Activated B cell treated with CpG ODN at 0.5 μM for 24 hours (primary cell): ENCODE data around the gene CTSF. TPM values are rescaled to one million over a fixed set of nuclear protein-coding genes. Genes with fewer than 3 reads are reported as not detected.

Source experiments
- ATAC-seq: fragments of 200-7000 bp; cut with Tn5 transposase; one replicate; pipeline ENCODE4 v1.10.0; 2021; ENCODE audit warnings: low read depth, mild to moderate bottlenecking, moderate library complexity
- CTCF ChIA-PET: fragments of 350-600 bp; sonication (Branson Sonifier 250); formaldehyde crosslinking; loops from one replicate; lab custom pipeline; 2021; ENCODE audit warnings: antibody characterized with exemption; lab: Charles Lee
- POLR2A ChIA-PET: fragments of 350-600 bp; sonication (Branson Sonifier 250); formaldehyde crosslinking; loops from one replicate; lab custom pipeline; 2021; ENCODE audit warnings: antibody characterized with exemption; lab: Charles Lee
- DNase-seq: peaks from one replicate; pipeline ENCODE4 v3.0.0; 2022
- H3K27ac Mint-ChIP-seq: one replicate; pipeline ENCODE4 v1.8.0; 2020; ENCODE audit warnings: mixed read lengths
- H3K27me3 Mint-ChIP-seq: one replicate; pipeline ENCODE4 v1.8.0; 2021; ENCODE audit warnings: mixed read lengths
- H3K36me3 Mint-ChIP-seq: one replicate; pipeline ENCODE4 v1.8.0; 2021; ENCODE audit warnings: low read depth, mixed read lengths
- H3K4me1 Mint-ChIP-seq: one replicate; pipeline ENCODE4 v1.8.0; 2021; ENCODE audit warnings: mixed read lengths
- H3K4me3 Mint-ChIP-seq: one replicate; pipeline ENCODE4 v1.8.0; 2020; ENCODE audit warnings: mild to moderate bottlenecking, mixed read lengths
- H3K9me3 Mint-ChIP-seq: one replicate; pipeline ENCODE4 v1.8.0; 2020; ENCODE audit warnings: mixed read lengths
- intact Hi-C: fragments of 100-400 bp; cut with micrococcal nuclease; formaldehyde crosslinking; loops from one replicate; pipeline ENCODE4 v1.15.1; 2024
- total RNA-seq: library from RNA; stranded (reverse); gene quantifications from 2 replicates; pipeline ENCODE4 v1.2.3, GENCODE V29; 2022
- TF ChIP-seq, protein P1 (sequence below): fragments of 200-600 bp; IDR thresholded peaks from one replicate; pipeline ENCODE4 v1.8.0; 2022; ENCODE audit warnings: antibody characterized with exemption, mild to moderate bottlenecking

The CTSF gene
- total RNA-seq, 1 donor from 2014 or later, result 3.6 TPM

DNA sequence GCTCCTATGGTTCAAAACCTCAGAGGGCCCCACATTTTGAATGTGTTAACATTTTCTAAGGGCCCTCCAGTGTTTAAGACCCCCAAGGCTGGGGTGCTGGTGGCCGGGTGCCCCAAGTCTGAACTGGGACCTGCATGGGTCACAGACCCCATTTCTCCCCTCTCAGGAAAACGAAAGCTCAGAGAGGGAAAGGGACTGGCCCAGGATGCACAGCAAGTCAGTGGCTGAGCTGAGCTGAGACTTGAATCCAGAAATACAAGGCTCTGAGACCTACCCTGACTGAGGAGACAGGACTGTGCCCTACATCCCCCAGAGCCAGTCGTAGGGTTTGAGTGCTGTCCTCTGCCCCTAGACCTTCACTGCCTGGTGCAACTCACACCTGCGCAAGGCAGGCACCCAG lies 17.5 kb downstream of the CTSF start:
- H3K27me3 Mint-ChIP-seq, result no peaks in the 10 kb centered on the region
- intact Hi-C loops, result no loop called here
- TF ChIP-seq, protein P1, sequence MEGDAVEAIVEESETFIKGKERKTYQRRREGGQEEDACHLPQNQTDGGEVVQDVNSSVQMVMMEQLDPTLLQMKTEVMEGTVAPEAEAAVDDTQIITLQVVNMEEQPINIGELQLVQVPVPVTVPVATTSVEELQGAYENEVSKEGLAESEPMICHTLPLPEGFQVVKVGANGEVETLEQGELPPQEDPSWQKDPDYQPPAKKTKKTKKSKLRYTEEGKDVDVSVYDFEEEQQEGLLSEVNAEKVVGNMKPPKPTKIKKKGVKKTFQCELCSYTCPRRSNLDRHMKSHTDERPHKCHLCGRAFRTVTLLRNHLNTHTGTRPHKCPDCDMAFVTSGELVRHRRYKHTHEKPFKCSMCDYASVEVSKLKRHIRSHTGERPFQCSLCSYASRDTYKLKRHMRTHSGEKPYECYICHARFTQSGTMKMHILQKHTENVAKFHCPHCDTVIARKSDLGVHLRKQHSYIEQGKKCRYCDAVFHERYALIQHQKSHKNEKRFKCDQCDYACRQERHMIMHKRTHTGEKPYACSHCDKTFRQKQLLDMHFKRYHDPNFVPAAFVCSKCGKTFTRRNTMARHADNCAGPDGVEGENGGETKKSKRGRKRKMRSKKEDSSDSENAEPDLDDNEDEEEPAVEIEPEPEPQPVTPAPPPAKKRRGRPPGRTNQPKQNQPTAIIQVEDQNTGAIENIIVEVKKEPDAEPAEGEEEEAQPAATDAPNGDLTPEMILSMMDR, result no peak
- H3K27ac Mint-ChIP-seq, result no peak overlapping the region
- ChIA-PET POLR2A (no interaction called here), CTCF (no interaction called here)
- no peaks in the 10 kb centered on the region for H3K9me3 Mint-ChIP-seq
- DNase-seq (no peak), ATAC-seq (no peak)
- H3K4me1 Mint-ChIP-seq, result peaks cover 7% of the 10 kb centered on the region
- no peaks in the 10 kb centered on the region for H3K36me3 Mint-ChIP-seq
- H3K4me3 Mint-ChIP-seq, result no peak overlapping the region

DNA sequence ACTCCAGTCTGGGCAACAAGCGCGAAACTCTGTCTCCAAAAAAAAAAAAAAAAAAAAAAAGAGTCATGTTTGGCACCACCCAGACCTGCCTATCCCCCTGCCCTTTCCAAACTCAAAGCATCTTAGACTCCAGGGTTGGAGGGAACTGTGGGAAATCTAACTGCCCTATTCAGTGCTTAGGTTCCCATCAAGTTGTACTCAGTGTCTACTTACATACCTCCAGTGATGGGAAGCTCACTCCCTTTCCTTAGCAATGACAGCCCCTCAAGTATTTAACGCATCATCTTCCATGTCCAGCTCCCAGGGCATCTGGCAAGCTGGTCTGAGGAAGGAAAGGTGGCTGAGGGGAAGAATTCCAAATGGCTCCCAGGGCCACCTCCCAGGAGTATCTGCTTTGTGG lies 18.7 kb downstream of the CTSF start:
- Mint-ChIP-seq H3K27ac (no peak overlapping the region), H3K36me3 (no peaks in the 10 kb centered on the region), H3K4me3 (no peak overlapping the region), H3K27me3 (no peaks in the 10 kb centered on the region), H3K9me3 (no peaks in the 10 kb centered on the region), H3K4me1 (peaks cover 14% of the 10 kb centered on the region)
- TF ChIP-seq, protein P1, result no peak
- POLR2A ChIA-PET, result no interaction called here
- intact Hi-C loops, result loop anchor here (5.0 to 10.0 kb wide), 2 partner anchors 68 to 295 kb away; partner anchors contain the start of genes RBM14 and RCE1
- ATAC-seq, result no peak
- no peak for DNase-seq
- CTCF ChIA-PET, result interaction anchor here (1.2 kb wide), 1 partner anchor 28 kb away, joined by 3 read pairs; no protein-coding TSS in a partner anchor

DNA sequence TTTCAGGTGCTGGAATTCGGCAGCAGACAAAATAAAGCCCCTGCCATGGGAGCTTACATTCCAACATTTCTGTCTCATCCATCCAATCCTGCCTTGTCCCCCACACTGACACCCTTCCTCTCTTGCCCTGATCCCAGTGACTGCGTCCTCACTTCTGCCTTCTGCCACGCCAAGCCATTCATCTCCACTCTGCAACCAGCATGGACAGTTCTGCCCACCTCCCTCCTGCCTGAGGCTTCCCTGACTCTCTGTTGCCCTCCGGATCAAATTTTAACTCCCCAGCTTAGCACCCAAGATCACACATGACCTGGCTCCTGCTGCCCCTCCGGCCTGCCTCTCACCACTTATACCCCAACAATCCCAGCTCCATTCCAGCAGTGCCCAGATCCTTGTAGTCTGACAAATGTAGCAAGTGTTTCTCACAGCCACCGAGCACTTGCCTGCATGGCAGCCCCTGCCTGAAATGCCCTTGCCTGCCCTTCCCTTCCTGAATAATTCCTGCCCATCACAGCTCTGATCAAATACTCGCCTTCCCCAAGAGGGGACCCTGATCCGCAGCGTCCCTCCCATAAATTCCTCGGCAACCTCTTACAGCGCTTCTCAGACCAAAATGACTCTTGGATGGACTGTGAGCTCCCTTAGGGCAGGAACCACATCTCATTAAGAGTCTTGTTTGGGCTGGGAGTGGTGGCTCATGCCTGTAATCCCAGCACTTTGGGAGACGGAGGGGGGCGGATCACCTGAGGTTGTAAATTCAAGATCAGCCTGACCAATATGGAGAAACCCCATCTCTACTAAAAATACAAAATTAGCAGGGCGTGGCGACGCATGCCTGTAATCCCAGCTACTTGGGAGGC lies 19.4 kb downstream of the CTSF start:
- DNase-seq (no peak), ATAC-seq (no peak)
- intact Hi-C loops, result loop anchor here (5.0 to 10.0 kb wide), 2 partner anchors 68 to 296 kb away; partner anchors contain the start of genes RBM14 and RCE1
- Mint-ChIP-seq H3K27me3 (no peaks in the 10 kb centered on the region), H3K27ac (no peak overlapping the region), H3K4me1 (peaks cover 19% of the 10 kb centered on the region), H3K4me3 (no peak overlapping the region), H3K36me3 (no peaks in the 10 kb centered on the region), H3K9me3 (no peaks in the 10 kb centered on the region)
- ChIA-PET POLR2A (no interaction called here), CTCF (interaction anchor here (1.2 kb wide), 1 partner anchor 29 kb away, joined by 3 read pairs; no protein-coding TSS in a partner anchor)
- TF ChIP-seq, protein P1, result no peak

DNA sequence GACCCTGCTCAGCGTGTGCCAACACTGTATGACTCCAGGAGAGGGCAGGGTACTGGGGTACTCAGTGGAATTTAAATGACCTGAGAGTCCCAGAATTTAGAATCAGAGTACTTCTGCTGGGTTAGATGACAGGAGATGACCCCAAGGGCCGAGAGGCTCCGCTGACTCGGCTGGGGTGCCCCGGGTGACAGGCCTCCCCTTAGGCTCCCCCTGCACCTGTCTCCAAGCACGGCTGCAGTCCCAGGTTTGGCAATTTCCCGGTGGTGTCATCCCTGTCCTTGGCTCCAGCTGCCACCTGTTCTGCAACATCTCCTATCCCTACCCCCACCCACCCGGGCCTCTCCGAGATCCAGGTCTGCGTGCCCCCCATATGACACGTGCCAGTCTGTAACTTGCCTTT lies 20.4 kb downstream of the CTSF start:
- ChIA-PET CTCF (no interaction called here), POLR2A (interaction anchor here (3.6 kb wide), 1 partner anchor 129 kb away, joined by 58 read pairs; the partner anchor contains the start of gene RBM4B)
- no peak overlapping the region for H3K27ac Mint-ChIP-seq
- TF ChIP-seq, protein P1, result no peak
- ATAC-seq, result no peak
- no peak for DNase-seq
- peaks cover 29% of the 10 kb centered on the region for H3K4me1 Mint-ChIP-seq
- H3K9me3 Mint-ChIP-seq, result no peaks in the 10 kb centered on the region
- H3K4me3 Mint-ChIP-seq, result no peak overlapping the region
- peaks cover 5% of the 10 kb centered on the region for H3K36me3 Mint-ChIP-seq
- intact Hi-C loops, result loop anchor here (5.0 to 10.0 kb wide), 2 partner anchors 69 to 297 kb away; partner anchors contain the start of genes RBM14 and RCE1
- no peaks in the 10 kb centered on the region for H3K27me3 Mint-ChIP-seq

DNA sequence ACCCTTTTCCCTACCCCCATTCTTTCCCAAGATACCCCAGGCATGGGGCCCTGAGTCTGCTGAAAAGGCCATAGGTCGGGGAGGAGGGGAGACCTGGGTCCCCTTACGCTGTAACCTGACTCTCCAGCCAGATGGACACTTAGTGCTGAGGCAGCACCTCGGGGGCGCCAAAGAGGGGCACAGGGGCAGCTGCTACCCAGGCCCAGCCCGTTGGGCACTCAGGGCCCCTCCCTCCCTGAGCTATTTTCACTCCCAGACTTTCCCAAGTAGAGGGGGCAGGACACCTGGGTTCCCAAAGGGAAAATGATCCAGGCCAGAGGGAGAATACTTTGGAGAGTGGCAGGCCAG lies 20.8 kb downstream of the CTSF start:
- peak overlapping the region; percentile 15 for H3K4me3 Mint-ChIP-seq
- H3K27ac Mint-ChIP-seq, result no peak overlapping the region
- no peaks in the 10 kb centered on the region for H3K9me3 Mint-ChIP-seq
- H3K36me3 Mint-ChIP-seq, result peaks cover 8% of the 10 kb centered on the region
- ATAC-seq (no peak), DNase-seq (no peak)
- ChIA-PET CTCF (no interaction called here), POLR2A (interaction anchor here (3.6 kb wide), 1 partner anchor 130 kb away, joined by 58 read pairs; the partner anchor contains the start of gene RBM4B)
- H3K4me1 Mint-ChIP-seq, result peaks cover 30% of the 10 kb centered on the region
- TF ChIP-seq, protein P1, result no peak
- H3K27me3 Mint-ChIP-seq, result no peaks in the 10 kb centered on the region
- intact Hi-C loops, result loop anchor here (2.0 to 10.0 kb wide), 3 partner anchors 37 to 297 kb away; partner anchors contain the start of genes BBS1, RBM14 and RCE1
